HepG2 (cell line): Measurements from ENCODE around the gene CSNK1G1. TPM values are rescaled to one million over a fixed set of nuclear protein-coding genes. Genes with fewer than 3 reads are reported as not detected.

Source experiments
- CBX1 ChIP-seq: IDR thresholded peaks from one replicate; pipeline ENCODE4 v1.6.1; 2016; ENCODE audit warnings: antibody characterized with exemption, low read depth
- CBX5 ChIP-seq: sonication (generic); formaldehyde crosslinking; IDR thresholded peaks from 2 replicates; pipeline ENCODE4 v1.4.0; 2020; ENCODE audit warnings: missing genetic modification reagents, borderline replicate concordance
- MED8 ChIP-seq: sonication (generic); formaldehyde crosslinking; IDR thresholded peaks from 2 replicates; pipeline ENCODE4 v1.8.1; 2023; ENCODE audit warnings: mild to moderate bottlenecking, missing genetic modification reagents; ENCODE audit not compliant: insufficient replicate concordance
- RBAK ChIP-seq: sonication (generic); formaldehyde crosslinking; IDR thresholded peaks from 2 replicates; pipeline ENCODE4 v1.5.1; 2020; ENCODE audit warnings: mild to moderate bottlenecking, missing genetic modification reagents
- REPIN1 ChIP-seq: sonication (generic); formaldehyde crosslinking; IDR thresholded peaks from 2 replicates; pipeline ENCODE4 v1.8.0; 2022; ENCODE audit warnings: missing genetic modification reagents, low read depth, mild to moderate bottlenecking, borderline replicate concordance
- THYN1 ChIP-seq: sonication (generic); formaldehyde crosslinking; IDR thresholded peaks from 2 replicates; pipeline ENCODE4 v1.8.1; 2023; ENCODE audit warnings: low read depth, mild to moderate bottlenecking, moderate library complexity, missing genetic modification reagents, borderline replicate concordance
- XRCC5 ChIP-seq: fragments of 200-400 bp; formaldehyde crosslinking; optimal IDR thresholded peaks from 2 replicates; pipeline ENCODE3; 2017; ENCODE audit warnings: mild to moderate bottlenecking, low read length
- ZFYVE20 ChIP-seq: sonication (generic); formaldehyde crosslinking; IDR thresholded peaks from 2 replicates; pipeline ENCODE4 v1.8.0; 2023; ENCODE audit warnings: low read depth, mild to moderate bottlenecking, moderate library complexity, missing genetic modification reagents, borderline replicate concordance
- ZMYM4 ChIP-seq: sonication (generic); formaldehyde crosslinking; IDR thresholded peaks from 2 replicates; pipeline ENCODE4 v1.8.1; 2023; ENCODE audit warnings: mild to moderate bottlenecking, missing genetic modification reagents
- ZNF235 ChIP-seq: sonication (generic); formaldehyde crosslinking; IDR thresholded peaks from 2 replicates; pipeline ENCODE4 v1.8.1; 2023; ENCODE audit warnings: mild to moderate bottlenecking, missing genetic modification reagents, borderline replicate concordance
- ZNF44 ChIP-seq: sonication (generic); formaldehyde crosslinking; IDR thresholded peaks from 2 replicates; pipeline ENCODE4 v1.5.1; 2020; ENCODE audit warnings: mild to moderate bottlenecking, missing genetic modification reagents
- ZNF501 ChIP-seq: sonication (generic); formaldehyde crosslinking; IDR thresholded peaks from 2 replicates; pipeline ENCODE4 v1.5.1; 2020; ENCODE audit warnings: mild to moderate bottlenecking, moderate library complexity, missing genetic modification reagents
- ZSCAN12 ChIP-seq: sonication (generic); formaldehyde crosslinking; IDR thresholded peaks from 2 replicates; pipeline ENCODE4 v1.9.0; 2021; ENCODE audit warnings: mild to moderate bottlenecking, missing genetic modification reagents
- polyA plus RNA-seq, 8 experiments: library from polyadenylated mRNA; depleted of rRNA in 3 of 8; stranded (reverse) in 7 of 8; unstranded in 1 of 8; fragments of >200 nt; fragmentation: Illumina TruSeq in 4 of 8; extraction: Trizol in 4 of 8; gene quantifications; 2 replicates each; pipeline versions ENCODE4 v1.2.1 to v1.2.3, GENCODE V29; 2011 to 2016; ENCODE audit warnings: low read depth in 4 of 8, missing spikeins in 1 of 8, mixed read lengths in 1 of 8; ENCODE audit not compliant: insufficient read depth in 1 of 8
- total RNA-seq, 5 experiments: library from RNA; depleted of rRNA; stranded (reverse); fragments of >200 nt; fragmentation: Illumina TruSeq; extraction: Trizol; gene quantifications; 2 replicates each; pipeline ENCODE4 v1.2.3, GENCODE V29; 2016; ENCODE audit warnings: low read depth in 1 of 5
- TF ChIP-seq, protein P1 (sequence below): IDR thresholded peaks from 2 replicates; pipeline ENCODE4 v1.6.1; 2016; ENCODE audit warnings: missing biosample characterization, missing genetic modification reagents, low read depth
- TF ChIP-seq, protein P2 (sequence below): IDR thresholded peaks from 2 replicates; pipeline ENCODE4 v1.6.1; 2016; ENCODE audit warnings: mild to moderate bottlenecking, missing biosample characterization, missing genetic modification reagents
- TF ChIP-seq, protein P3 (sequence below): sonication (generic); formaldehyde crosslinking; IDR thresholded peaks from 2 replicates; pipeline ENCODE4 v1.8.1; 2023; ENCODE audit warnings: mild to moderate bottlenecking, missing genetic modification reagents
- TF ChIP-seq, protein P4 (sequence below): sonication (generic); formaldehyde crosslinking; IDR thresholded peaks from 2 replicates; pipeline ENCODE4 v1.4.0; 2020; ENCODE audit warnings: missing genetic modification reagents, mild to moderate bottlenecking, borderline replicate concordance
- TF ChIP-seq, protein P5 (sequence below): IDR thresholded peaks from 2 replicates; pipeline ENCODE4 v1.6.1; 2016
- TF ChIP-seq, protein P6 (sequence below): sonication (generic); formaldehyde crosslinking; IDR thresholded peaks from 2 replicates; pipeline ENCODE4 v1.4.0; 2020; ENCODE audit warnings: missing genetic modification reagents, borderline replicate concordance

Gene CSNK1G1
- total and polyA plus RNA-seq, 2 of the 13 experiments (the other 11 are each of a cell fraction or from before 2014, with no cell fraction given), result 8.5 to 12.6 TPM

DNA sequence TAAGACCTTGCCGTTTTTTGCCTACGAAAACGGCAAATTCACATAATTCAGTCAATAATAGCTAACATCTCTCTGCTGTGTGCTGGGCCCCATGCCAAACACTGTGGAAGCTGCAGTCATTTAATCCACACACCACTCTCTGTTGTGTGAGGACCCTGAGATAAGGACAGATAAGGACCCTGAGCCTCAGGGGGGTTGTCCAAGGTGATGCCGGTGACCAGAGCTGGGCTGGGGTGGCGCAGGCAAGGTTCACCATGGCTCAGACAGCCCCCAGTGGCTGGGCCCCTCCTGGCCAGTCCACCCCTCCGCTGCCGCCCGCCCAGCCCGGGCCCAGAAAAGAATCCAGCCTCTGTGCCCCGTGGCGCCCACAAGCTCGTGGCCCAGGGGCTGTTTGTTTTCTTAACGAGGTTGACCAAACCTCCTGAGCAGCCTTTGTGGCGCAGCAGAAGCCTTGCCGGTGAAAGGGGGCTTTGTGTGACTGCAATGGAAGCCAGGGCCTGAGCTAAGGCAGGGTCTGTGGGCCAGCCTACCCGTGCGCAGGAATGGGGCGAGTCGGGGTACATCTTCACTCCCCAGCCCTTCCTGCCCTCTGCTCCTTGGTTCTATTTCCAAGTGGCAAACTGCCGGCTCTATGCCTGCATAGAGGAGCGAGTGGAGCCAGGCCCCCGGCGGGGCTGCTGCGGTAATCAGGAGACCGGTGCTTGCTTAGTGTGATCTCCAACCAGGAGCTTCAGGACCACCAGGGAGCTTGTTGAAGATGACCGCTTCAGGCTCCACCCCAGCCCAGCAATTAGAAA, 208.9 kb downstream of the CSNK1G1 start (continued):
- TF ChIP-seq, protein P1, sequence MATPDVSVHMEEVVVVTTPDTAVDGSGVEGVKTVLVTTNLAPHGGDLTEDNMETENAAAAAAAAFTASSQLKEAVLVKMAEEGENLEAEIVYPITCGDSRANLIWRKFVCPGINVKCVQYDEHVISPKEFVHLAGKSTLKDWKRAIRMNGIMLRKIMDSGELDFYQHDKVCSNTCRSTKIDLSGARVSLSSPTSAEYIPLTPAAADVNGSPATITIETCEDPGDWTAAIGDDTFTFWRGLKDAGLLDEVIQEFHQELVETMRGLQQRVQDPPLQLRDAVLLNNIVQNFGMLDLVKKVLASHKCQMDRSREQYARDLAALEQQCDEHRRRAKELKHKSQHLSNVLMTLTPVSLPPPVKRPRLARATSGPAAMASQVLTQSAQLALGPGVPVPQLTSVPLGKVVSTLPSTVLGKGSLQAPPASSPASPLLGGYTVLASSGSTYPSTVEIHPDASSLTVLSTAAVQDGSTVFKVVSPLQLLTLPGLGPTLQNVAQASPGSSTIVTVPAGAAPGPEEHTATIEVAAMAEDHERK (CRISPR knock-in tag), result no peak
- TF ChIP-seq ZNF501 (no peak), RBAK (no peak), ZNF44 (CRISPR knock-in tag) (no peak), ZFYVE20 (CRISPR knock-in tag) (no peak), ZNF235 (no peak), ZSCAN12 (no peak), THYN1 (CRISPR knock-in tag) (no peak), REPIN1 (peak; percentile 66; the same call in 1 of the 2 replicates), CBX5 (CRISPR knock-in tag) (0 out of 2 replicates have a peak, but pooled peaks have one; percentile 28), XRCC5 (peak; percentile 85), ZMYM4 (CRISPR knock-in tag) (peak; percentile 23; the same call in 1 of the 2 replicates), MED8 (no peak), CBX1 (peak; percentile 38)
- TF ChIP-seq, protein P2, sequence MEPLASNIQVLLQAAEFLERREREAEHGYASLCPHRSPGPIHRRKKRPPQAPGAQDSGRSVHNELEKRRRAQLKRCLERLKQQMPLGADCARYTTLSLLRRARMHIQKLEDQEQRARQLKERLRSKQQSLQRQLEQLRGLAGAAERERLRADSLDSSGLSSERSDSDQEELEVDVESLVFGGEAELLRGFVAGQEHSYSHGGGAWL (CRISPR knock-in tag), result no peak; the same call in 1 of the 2 replicates
- TF ChIP-seq, protein P3, sequence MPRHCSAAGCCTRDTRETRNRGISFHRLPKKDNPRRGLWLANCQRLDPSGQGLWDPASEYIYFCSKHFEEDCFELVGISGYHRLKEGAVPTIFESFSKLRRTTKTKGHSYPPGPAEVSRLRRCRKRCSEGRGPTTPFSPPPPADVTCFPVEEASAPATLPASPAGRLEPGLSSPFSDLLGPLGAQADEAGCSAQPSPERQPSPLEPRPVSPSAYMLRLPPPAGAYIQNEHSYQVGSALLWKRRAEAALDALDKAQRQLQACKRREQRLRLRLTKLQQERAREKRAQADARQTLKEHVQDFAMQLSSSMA (CRISPR knock-in tag), result 0 out of 2 replicates have a peak, but pooled peaks have one; percentile 35
- TF ChIP-seq, protein P4, sequence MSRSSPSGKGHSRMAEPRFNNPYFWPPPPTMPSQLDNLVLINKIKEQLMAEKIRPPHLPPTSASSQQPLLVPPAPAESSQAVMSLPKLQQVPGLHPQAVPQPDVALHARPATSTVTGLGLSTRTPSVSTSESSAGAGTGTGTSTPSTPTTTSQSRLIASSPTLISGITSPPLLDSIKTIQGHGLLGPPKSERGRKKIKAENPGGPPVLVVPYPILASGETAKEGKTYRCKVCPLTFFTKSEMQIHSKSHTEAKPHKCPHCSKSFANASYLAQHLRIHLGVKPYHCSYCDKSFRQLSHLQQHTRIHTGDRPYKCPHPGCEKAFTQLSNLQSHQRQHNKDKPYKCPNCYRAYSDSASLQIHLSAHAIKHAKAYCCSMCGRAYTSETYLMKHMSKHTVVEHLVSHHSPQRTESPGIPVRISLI, result no peak
- TF ChIP-seq, protein P5, sequence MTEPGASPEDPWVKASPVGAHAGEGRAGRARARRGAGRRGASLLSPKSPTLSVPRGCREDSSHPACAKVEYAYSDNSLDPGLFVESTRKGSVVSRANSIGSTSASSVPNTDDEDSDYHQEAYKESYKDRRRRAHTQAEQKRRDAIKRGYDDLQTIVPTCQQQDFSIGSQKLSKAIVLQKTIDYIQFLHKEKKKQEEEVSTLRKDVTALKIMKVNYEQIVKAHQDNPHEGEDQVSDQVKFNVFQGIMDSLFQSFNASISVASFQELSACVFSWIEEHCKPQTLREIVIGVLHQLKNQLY (CRISPR knock-in tag), result no peak
- TF ChIP-seq, protein P6, sequence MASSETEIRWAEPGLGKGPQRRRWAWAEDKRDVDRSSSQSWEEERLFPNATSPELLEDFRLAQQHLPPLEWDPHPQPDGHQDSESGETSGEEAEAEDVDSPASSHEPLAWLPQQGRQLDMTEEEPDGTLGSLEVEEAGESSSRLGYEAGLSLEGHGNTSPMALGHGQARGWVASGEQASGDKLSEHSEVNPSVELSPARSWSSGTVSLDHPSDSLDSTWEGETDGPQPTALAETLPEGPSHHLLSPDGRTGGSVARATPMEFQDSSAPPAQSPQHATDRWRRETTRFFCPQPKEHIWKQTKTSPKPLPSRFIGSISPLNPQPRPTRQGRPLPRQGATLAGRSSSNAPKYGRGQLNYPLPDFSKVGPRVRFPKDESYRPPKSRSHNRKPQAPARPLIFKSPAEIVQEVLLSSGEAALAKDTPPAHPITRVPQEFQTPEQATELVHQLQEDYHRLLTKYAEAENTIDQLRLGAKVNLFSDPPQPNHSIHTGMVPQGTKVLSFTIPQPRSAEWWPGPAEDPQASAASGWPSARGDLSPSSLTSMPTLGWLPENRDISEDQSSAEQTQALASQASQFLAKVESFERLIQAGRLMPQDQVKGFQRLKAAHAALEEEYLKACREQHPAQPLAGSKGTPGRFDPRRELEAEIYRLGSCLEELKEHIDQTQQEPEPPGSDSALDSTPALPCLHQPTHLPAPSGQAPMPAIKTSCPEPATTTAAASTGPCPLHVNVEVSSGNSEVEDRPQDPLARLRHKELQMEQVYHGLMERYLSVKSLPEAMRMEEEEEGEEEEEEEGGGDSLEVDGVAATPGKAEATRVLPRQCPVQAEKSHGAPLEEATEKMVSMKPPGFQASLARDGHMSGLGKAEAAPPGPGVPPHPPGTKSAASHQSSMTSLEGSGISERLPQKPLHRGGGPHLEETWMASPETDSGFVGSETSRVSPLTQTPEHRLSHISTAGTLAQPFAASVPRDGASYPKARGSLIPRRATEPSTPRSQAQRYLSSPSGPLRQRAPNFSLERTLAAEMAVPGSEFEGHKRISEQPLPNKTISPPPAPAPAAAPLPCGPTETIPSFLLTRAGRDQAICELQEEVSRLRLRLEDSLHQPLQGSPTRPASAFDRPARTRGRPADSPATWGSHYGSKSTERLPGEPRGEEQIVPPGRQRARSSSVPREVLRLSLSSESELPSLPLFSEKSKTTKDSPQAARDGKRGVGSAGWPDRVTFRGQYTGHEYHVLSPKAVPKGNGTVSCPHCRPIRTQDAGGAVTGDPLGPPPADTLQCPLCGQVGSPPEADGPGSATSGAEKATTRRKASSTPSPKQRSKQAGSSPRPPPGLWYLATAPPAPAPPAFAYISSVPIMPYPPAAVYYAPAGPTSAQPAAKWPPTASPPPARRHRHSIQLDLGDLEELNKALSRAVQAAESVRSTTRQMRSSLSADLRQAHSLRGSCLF (CRISPR knock-in tag), result no peak
